B cell (primary cell): ENCODE results near the gene PRKCB. TPM values are rescaled to one million over a fixed set of nuclear protein-coding genes. Genes with fewer than 3 reads are reported as not detected.
A peak's percentile ranks its signal among the peaks of the same experiment; 100 is the strongest.

ENCODE experiments used
- ATAC-seq: fragments of 200-7000 bp; cut with Tn5 transposase; one replicate; pipeline ENCODE4 v1.10.0; 2021; ENCODE audit warnings: low read depth, mild to moderate bottlenecking, moderate number of reproducible peaks, moderate library complexity
- CTCF ChIA-PET: fragments of 350-600 bp; sonication (Branson Sonifier 250); formaldehyde crosslinking; loops from one replicate; lab custom pipeline; 2021; ENCODE audit warnings: antibody characterized with exemption, inconsistent platforms; lab: Charles Lee
- POLR2A ChIA-PET: fragments of 350-600 bp; sonication (Branson Sonifier 250); formaldehyde crosslinking; loops from one replicate; lab custom pipeline; 2021; ENCODE audit warnings: antibody characterized with exemption; lab: Charles Lee
- DNase-seq: peaks from one replicate; pipeline ENCODE4 v3.0.0; 2013
- H2AFZ ChIP-seq: 2 replicates; pipeline ENCODE4 v1.6.1; 2012; ENCODE audit warnings: mild to moderate bottlenecking, low read depth, low read length; ENCODE audit not compliant: insufficient read depth, poor library complexity, severe bottlenecking
- H3K27ac ChIP-seq, 2 donors: 1 replicate in 1 of 2; 2 replicates in 1 of 2; pipeline ENCODE4 v1.5.1; 2012 to 2013; ENCODE audit warnings: low read length in 2 of 2, mild to moderate bottlenecking in 2 of 2, moderate library complexity in 1 of 2
- H3K27me3 ChIP-seq, 4 experiments: fragments of 200-600 bp in 1 of 4; sonication (generic) in 1 of 4; replicated peaks in 1 of 4; 1 replicate in 2 of 4; 2 replicates in 2 of 4; pipeline versions ENCODE4 v1.6.1 to v1.7.0; 2013 to 2016; ENCODE audit warnings: low read length in 3 of 4, mild to moderate bottlenecking in 2 of 4, mixed read lengths in 1 of 4, moderate library complexity in 1 of 4; ENCODE audit not compliant: insufficient read depth in 4 of 4, control insufficient read depth in 3 of 4; ENCODE audit errors: control extremely low read depth in 1 of 4
- H3K36me3 ChIP-seq, 2 experiments: replicated peaks in 1 of 2; 1 replicate in 1 of 2; 2 replicates in 1 of 2; pipeline versions ENCODE4 v1.6.1 to v1.7.1; 2013; ENCODE audit warnings: low read length in 1 of 2; ENCODE audit not compliant: insufficient read depth in 2 of 2, control insufficient read depth in 1 of 2; ENCODE audit errors: control extremely low read depth in 1 of 2, extremely low read depth in 1 of 2
- H3K4me1 ChIP-seq, 2 donors: fragments of 200-600 bp in 1 of 2; sonication (generic) in 1 of 2; 1 replicate in 1 of 2; 2 replicates in 1 of 2; pipeline versions ENCODE4 v1.5.1 to v1.6.1; 2013 to 2017; ENCODE audit warnings: low read length in 2 of 2; ENCODE audit not compliant: control insufficient read depth in 2 of 2, insufficient read depth in 2 of 2
- H3K4me2 ChIP-seq: replicated peaks from 2 replicates; pipeline ENCODE3; 2012; ENCODE audit warnings: mild to moderate bottlenecking, low read depth, low read length; ENCODE audit not compliant: poor library complexity, severe bottlenecking
- H3K4me3 ChIP-seq, 5 experiments: fragments of 200-600 bp in 1 of 5; sonication (generic) in 1 of 5; 1 replicate in 3 of 5; 2 replicates in 2 of 5; pipeline versions ENCODE4 v1.5.1 to v1.7.0; 2011 to 2016; ENCODE audit warnings: low read length in 4 of 5, mild to moderate bottlenecking in 4 of 5, low read depth in 2 of 5, control low read depth in 1 of 5, moderate library complexity in 1 of 5; ENCODE audit not compliant: insufficient read depth in 1 of 5; ENCODE audit errors: control extremely low read depth in 1 of 5, extremely low read depth in 1 of 5
- H3K79me2 ChIP-seq: fragments of 200-600 bp; sonication (generic); one replicate; pipeline ENCODE4 v1.6.0; 2016; ENCODE audit warnings: low read length; ENCODE audit not compliant: control insufficient read depth, insufficient read depth
- H3K9ac ChIP-seq: fragments of 200-600 bp; sonication (generic); 2 replicates; pipeline ENCODE4 v1.6.1; 2017; ENCODE audit warnings: mild to moderate bottlenecking, low read length, moderate library complexity
- H3K9me3 ChIP-seq, 3 donors: one replicate each; pipeline versions ENCODE4 v1.6.1 to v1.7.1; 2013; ENCODE audit warnings: low read length in 2 of 3; ENCODE audit not compliant: control insufficient read depth in 2 of 3, insufficient read depth in 1 of 3; ENCODE audit errors: control extremely low read depth in 1 of 3
- H4K20me1 ChIP-seq: 2 replicates; pipeline ENCODE4 v1.6.0; 2012; ENCODE audit warnings: mild to moderate bottlenecking, low read length; ENCODE audit not compliant: insufficient read depth, control insufficient read depth, poor library complexity, severe bottlenecking
- H3K27ac Mint-ChIP-seq: one replicate; pipeline ENCODE4 v1.8.0; 2021; ENCODE audit warnings: mixed read lengths
- H3K27me3 Mint-ChIP-seq: one replicate; pipeline ENCODE4 v1.8.0; 2021; ENCODE audit warnings: mixed read lengths
- H3K4me1 Mint-ChIP-seq: one replicate; pipeline ENCODE4 v1.8.0; 2021; ENCODE audit warnings: mixed read lengths
- H3K4me3 Mint-ChIP-seq: one replicate; pipeline ENCODE4 v1.8.0; 2021; ENCODE audit warnings: mixed read lengths
- H3K9me3 Mint-ChIP-seq: one replicate; pipeline ENCODE4 v1.8.0; 2022; ENCODE audit warnings: mixed read lengths; ENCODE audit not compliant: insufficient read depth
- CTCF ChIP-seq: fragments of 200-600 bp; IDR thresholded peaks from one replicate; pipeline ENCODE4 v1.8.0; 2022; ENCODE audit warnings: antibody characterized with exemption, mild to moderate bottlenecking
- EZH2 ChIP-seq: IDR thresholded peaks from 2 replicates; pipeline ENCODE4 v1.6.1; 2012; ENCODE audit warnings: borderline replicate concordance, low read depth, mild to moderate bottlenecking, moderate library complexity, low read length; ENCODE audit not compliant: insufficient read depth, poor library complexity, severe bottlenecking
- WGBS: methylation state at CpG from one replicate; pipeline ENCODE4 v1.1.5; 2013; ENCODE audit warnings: missing lambda C conversion rate; ENCODE audit not compliant: insufficient coverage; 5-methylcytosine and 5-hydroxymethylcytosine counted together
- intact Hi-C: fragments of 100-400 bp; cut with micrococcal nuclease; formaldehyde crosslinking; loops from one replicate; pipeline ENCODE4 v1.10.0; 2022
- polyA plus RNA-seq: library from polyadenylated mRNA; depleted of rRNA; stranded (reverse); fragments of >200 nt; gene quantifications from 2 replicates; pipeline ENCODE4 v1.2.3, GENCODE V29; 2012
- total RNA-seq, 2 donors: library from RNA; stranded (reverse); fragments of 120-200 nt in 1 of 2; gene quantifications; 1 replicate in 1 of 2; 2 replicates in 1 of 2; pipeline versions ENCODE4 v1.2.3 to v1.2.4, GENCODE V29; 2013 to 2022

The PRKCB gene
- total and polyA plus RNA-seq, 2 donors (not counting 1 experiment from before 2014, with no cell fraction given), result 106 to 373 TPM

GRCh38 chr16:23898682-23899430 is 63.1 kb downstream of the PRKCB start:
- no peaks in the 10 kb centered on the region for H3K9me3 ChIP-seq
- intact Hi-C loops, result no loop called here
- peaks cover 69 to 86% of the 10 kb centered on the region in 2 donors for H3K4me1 ChIP-seq
- H2AFZ ChIP-seq, result no peak overlapping the region
- no peak overlapping the region for H3K9ac ChIP-seq
- DNase-seq, result no peak
- no peak overlapping the region for H3K4me2 ChIP-seq
- H3K27me3 ChIP-seq, result no peaks in the 10 kb centered on the region
- peaks cover 43% of the 10 kb centered on the region for H4K20me1 ChIP-seq
- no peak overlapping the region for H3K4me3 Mint-ChIP-seq
- 96% methylated on average over 6 of the region's 8 CpGs for WGBS
- no peak for TF ChIP-seq CTCF
- TF ChIP-seq EZH2, result no peak
- peak overlapping the region; percentile 69 for H3K27ac Mint-ChIP-seq
- no peak for ATAC-seq
- H3K4me3 ChIP-seq, result no peak overlapping the region
- H3K4me1 Mint-ChIP-seq, result peaks cover 85% of the 10 kb centered on the region
- peaks cover 96% of the 10 kb centered on the region for H3K79me2 ChIP-seq
- H3K27me3 Mint-ChIP-seq, result no peaks in the 10 kb centered on the region
- H3K27ac ChIP-seq, result no peak overlapping the region
- CTCF ChIA-PET, result interaction anchor here (1.2 to 1.9 kb wide), 2 partner anchors 96 to 111 kb away, joined by 4 to 9 read pairs; no protein-coding TSS in a partner anchor
- H3K9me3 Mint-ChIP-seq, result no peaks in the 10 kb centered on the region
- peaks cover 2 to 19% of the 10 kb centered on the region in 2 experiments for H3K36me3 ChIP-seq
- POLR2A ChIA-PET, result interaction anchor here (0.6 kb wide), 1 partner anchor 8 kb away, joined by 8 read pairs; no protein-coding TSS in a partner anchor

- CTCF ChIA-PET, result interaction anchor here (1.2 kb wide), 1 partner anchor 97 kb away, joined by 4 read pairs; no protein-coding TSS in a partner anchor
- H3K9ac ChIP-seq, result no peak overlapping the region
- peaks cover 45% of the 10 kb centered on the region for H4K20me1 ChIP-seq
- no peak for DNase-seq
- no peak overlapping the region for H3K4me3 ChIP-seq
- H3K4me2 ChIP-seq, result no peak overlapping the region
- POLR2A ChIA-PET, result interaction anchor here (0.6 kb wide), 1 partner anchor 40 kb away, joined by 3 read pairs; no protein-coding TSS in a partner anchor
- H3K4me1 Mint-ChIP-seq, result peaks cover 84% of the 10 kb centered on the region
- no peaks in the 10 kb centered on the region for H3K27me3 ChIP-seq
- H3K36me3 ChIP-seq, result peaks cover 0 to 13% of the 10 kb centered on the region in 2 experiments
- H3K9me3 Mint-ChIP-seq, result no peaks in the 10 kb centered on the region
- H3K27ac Mint-ChIP-seq, result no peak overlapping the region
- no peaks in the 10 kb centered on the region for H3K27me3 Mint-ChIP-seq
- WGBS, result no CpG with 5 or more reads among the region's 2 CpGs
- no peaks in the 10 kb centered on the region for H3K9me3 ChIP-seq
- peaks cover 96% of the 10 kb centered on the region for H3K79me2 ChIP-seq
- no peak overlapping the region for H3K4me3 Mint-ChIP-seq
- peaks cover 67 to 85% of the 10 kb centered on the region in 2 donors for H3K4me1 ChIP-seq
- no peak overlapping the region for H3K27ac ChIP-seq
- no peak for TF ChIP-seq CTCF
- TF ChIP-seq EZH2, result no peak
- no peak overlapping the region for H2AFZ ChIP-seq
- no peak for ATAC-seq
- intact Hi-C loops, result loop anchor here (10.0 kb wide), 1 partner anchor 45 kb away; no protein-coding TSS in a partner anchor
These were observed 64.1 kb downstream of the PRKCB start for GRCh38 chr16:23899869-23900268.
